T-cell (primary cell): ENCODE results near the gene DSTN. TPM values are rescaled to one million over a fixed set of nuclear protein-coding genes. Genes with fewer than 3 reads are reported as not detected.

Experiments
- ATAC-seq, 4 experiments: fragments of 200-7000 bp in 3 of 4; fragments of 150-1000 bp in 1 of 4; cut with Tn5 transposase; replicated peaks in 1 of 4; 1 replicate in 3 of 4; 2 replicates in 1 of 4; pipeline ENCODE4 v1.10.0; 2021; ENCODE audit warnings: moderate library complexity in 3 of 4, mild to moderate bottlenecking in 2 of 4, moderate number of reproducible peaks in 1 of 4
- CTCF ChIA-PET, 2 donors: fragments of 300-600 bp; sonication (Branson Sonifier 250); formaldehyde crosslinking; loops; one replicate each; lab custom pipeline; 2022; ENCODE audit warnings: antibody characterized with exemption in 2 of 2; lab: Charles Lee
- POLR2A ChIA-PET, 2 donors: fragments of 300-600 bp; sonication (Branson Sonifier 250); formaldehyde crosslinking; loops; one replicate each; lab custom pipeline; 2022; ENCODE audit warnings: antibody characterized with exemption in 2 of 2; lab: Charles Lee
- DNase-seq, 35 experiments: peaks; one replicate each; pipeline versions ENCODE4 v3.0.0 to v3.0.0-alpha.2; 2013 to 2023
- H3K27ac ChIP-seq: one replicate; pipeline ENCODE4 v1.5.1; 2013; ENCODE audit warnings: low read length
- H3K27me3 ChIP-seq, 2 experiments: replicated peaks in 1 of 2; 1 replicate in 1 of 2; 2 replicates in 1 of 2; pipeline versions ENCODE4 v1.6.1 to v1.7.0; 2013; ENCODE audit warnings: low read length in 1 of 2, mixed read lengths in 1 of 2; ENCODE audit not compliant: control insufficient read depth in 2 of 2, insufficient read depth in 2 of 2; ENCODE audit errors: extremely low read depth in 1 of 2
- H3K36me3 ChIP-seq, 2 donors: 1 replicate in 1 of 2; 2 replicates in 1 of 2; pipeline versions ENCODE4 v1.6.1 to v1.7.0; 2013; ENCODE audit warnings: low read length in 1 of 2; ENCODE audit not compliant: control insufficient read depth in 2 of 2, insufficient read depth in 1 of 2; ENCODE audit errors: extremely low read depth in 1 of 2
- H3K4me1 ChIP-seq, 2 experiments: 1 replicate in 1 of 2; 2 replicates in 1 of 2; pipeline versions ENCODE4 v1.6.1 to v1.7.0; 2013; ENCODE audit warnings: low read length in 2 of 2, mixed read lengths in 1 of 2; ENCODE audit not compliant: insufficient read depth in 2 of 2, control insufficient read depth in 1 of 2; ENCODE audit errors: extremely low read depth in 1 of 2
- H3K4me3 ChIP-seq, 2 donors: 1 replicate in 1 of 2; 2 replicates in 1 of 2; pipeline versions ENCODE4 v1.5.1 to v1.7.0; 2013; ENCODE audit warnings: mild to moderate bottlenecking in 2 of 2, low read length in 1 of 2, moderate library complexity in 1 of 2; ENCODE audit not compliant: control insufficient read depth in 1 of 2; ENCODE audit errors: extremely low read depth in 1 of 2
- H3K9me3 ChIP-seq: 2 replicates; pipeline ENCODE4 v1.7.0; 2013
- H3K27ac Mint-ChIP-seq, 2 donors: one replicate each; pipeline ENCODE4 v1.8.0; 2020 to 2021; ENCODE audit warnings: mild to moderate bottlenecking in 2 of 2, mixed read lengths in 2 of 2
- H3K27me3 Mint-ChIP-seq, 2 donors: one replicate each; pipeline ENCODE4 v1.8.0; 2021 to 2022; ENCODE audit warnings: mixed read lengths in 2 of 2
- H3K36me3 Mint-ChIP-seq: one replicate; pipeline ENCODE4 v1.8.0; 2021; ENCODE audit warnings: mixed read lengths
- H3K4me1 Mint-ChIP-seq, 3 donors: one replicate each; pipeline ENCODE4 v1.8.0; 2020 to 2022; ENCODE audit warnings: mixed read lengths in 3 of 3, mild to moderate bottlenecking in 1 of 3
- H3K4me3 Mint-ChIP-seq, 3 donors: one replicate each; pipeline ENCODE4 v1.8.0; 2020 to 2022; ENCODE audit warnings: mild to moderate bottlenecking in 3 of 3, mixed read lengths in 3 of 3, moderate library complexity in 3 of 3
- H3K9me3 Mint-ChIP-seq, 3 donors: one replicate each; pipeline ENCODE4 v1.8.0; 2020 to 2022; ENCODE audit warnings: mixed read lengths in 3 of 3
- WGBS: methylation state at CpG from one replicate; pipeline ENCODE4 v1.1.5; 2013; ENCODE audit warnings: missing lambda C conversion rate; ENCODE audit not compliant: insufficient coverage; 5-methylcytosine and 5-hydroxymethylcytosine counted together
- total RNA-seq, 35 experiments: library from RNA in 6 of 35; stranded (reverse) in 6 of 35; fragments of 120-200 nt in 1 of 35; gene quantifications; one replicate each; pipeline versions ENCODE4 v1.2.1 to v1.2.4 and lab custom pipeline; 2013 to 2026

The DSTN gene
- total RNA-seq, result 10 to 100 TPM; 36.3 to 41.7 (median 41.3) TPM
- total RNA-seq (2013), result 50.0 TPM
- 20.8 to 75.6 (median 44.1) reads per million in 29 experiments for total RNA-seq (lab: John Stamatoyannopoulos, UW)

- Histone ChIP-seq H3K36me3 (no peaks in the 10 kb centered on the region), H3K9me3 (no peaks in the 10 kb centered on the region), H3K27me3 (peaks cover 0 to 5% of the 10 kb centered on the region in 2 experiments), H3K4me3 (peak within 1 kb of the TSS; percentile 80 to 86), H3K27ac (peak within 1 kb of the TSS; percentile 52), H3K4me1 (peaks cover 11 to 12% of the 10 kb centered on the region in 2 experiments)
- CTCF ChIA-PET, result interaction anchor here (0.7 to 1.6 kb wide), 11 partner anchors 20 to 427 kb away, joined by 3 to 16 read pairs (median 6); partner anchors contain the start of gene RRBP1 (in 1 of the 2)
- peaks cover 0 to 4% of the 10 kb centered on the region in 2 donors for H3K27me3 Mint-ChIP-seq
- DNase-seq (peak; percentile 68 to 93 (median 82)), ATAC-seq (peak; percentile 92 to 93 (median 92))
- peaks cover 0 to 3% (median 0%) of the 10 kb centered on the region in 3 donors for H3K9me3 Mint-ChIP-seq
- under 1% methylated on average over 53 of the region's 70 CpGs for WGBS
- peak within 1 kb of the TSS; percentile 85 to 88 for H3K27ac Mint-ChIP-seq
- peak within 1 kb of the TSS; percentile 89 to 96 (median 92) for H3K4me3 Mint-ChIP-seq
- H3K36me3 Mint-ChIP-seq, result no peaks in the 10 kb centered on the region
- POLR2A ChIA-PET, result interaction anchor here (0.5 to 2.1 kb wide), 8 partner anchors 10 to 1002 kb away, joined by 3 to 8 read pairs (median 4); partner anchors contain the start of gene RRBP1 (in 1 of the 2)
- H3K4me1 Mint-ChIP-seq, result peaks cover 32 to 34% (median 33%) of the 10 kb centered on the region in 3 donors
These were observed at the start of gene DSTN for GRCh38 chr20:17569616-17570346. Gene DSTN, plus strand, starts transcription at chr20:17570075. Its CDS starts 134 bp downstream, at chr20:17570209.

DNA sequence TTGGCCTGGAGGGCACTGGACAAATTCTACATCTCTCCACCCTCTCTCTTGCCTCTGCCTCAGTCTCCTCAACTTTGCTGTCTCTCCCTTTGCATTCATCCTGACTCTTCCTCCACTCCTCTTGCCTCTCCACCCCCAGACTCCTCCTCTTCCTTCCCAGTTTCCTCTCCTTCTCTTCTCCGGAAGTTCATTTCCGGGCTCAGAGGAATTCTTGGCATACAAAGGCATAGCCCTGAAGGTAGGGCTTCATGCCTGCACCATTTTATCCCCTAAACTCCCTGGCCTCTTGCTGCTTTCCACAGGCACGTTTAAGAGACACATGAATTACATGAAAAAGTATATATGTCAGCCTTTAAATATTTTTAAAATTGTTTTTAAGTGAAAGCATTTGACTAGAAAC lies 49.3 kb upstream of the DSTN start:
- H3K27me3 Mint-ChIP-seq, result no peaks in the 10 kb centered on the region
- H3K4me3 ChIP-seq, result no peak overlapping the region
- 19% methylated on average over 2 of the region's 3 CpGs for WGBS
- no peaks in the 10 kb centered on the region for H3K36me3 ChIP-seq
- no peaks in the 10 kb centered on the region for H3K4me1 ChIP-seq
- H3K4me3 Mint-ChIP-seq, result no peak overlapping the region
- ChIA-PET POLR2A (no interaction called here), CTCF (interaction anchor here in 1 of 2 donors (0.6 to 0.7 kb wide), 2 partner anchors 10 to 80 kb away, joined by 5 to 8 read pairs; no protein-coding TSS in a partner anchor)
- ATAC-seq (no peak), DNase-seq (no peak)
- H3K9me3 ChIP-seq, result no peaks in the 10 kb centered on the region
- H3K27ac ChIP-seq, result no peak overlapping the region
- H3K27ac Mint-ChIP-seq, result no peak overlapping the region
- no peaks in the 10 kb centered on the region for H3K27me3 ChIP-seq
- peaks cover 0 to 5% (median 0%) of the 10 kb centered on the region in 3 donors for H3K4me1 Mint-ChIP-seq
- no peaks in the 10 kb centered on the region for H3K9me3 Mint-ChIP-seq
- H3K36me3 Mint-ChIP-seq, result no peaks in the 10 kb centered on the region

DNA sequence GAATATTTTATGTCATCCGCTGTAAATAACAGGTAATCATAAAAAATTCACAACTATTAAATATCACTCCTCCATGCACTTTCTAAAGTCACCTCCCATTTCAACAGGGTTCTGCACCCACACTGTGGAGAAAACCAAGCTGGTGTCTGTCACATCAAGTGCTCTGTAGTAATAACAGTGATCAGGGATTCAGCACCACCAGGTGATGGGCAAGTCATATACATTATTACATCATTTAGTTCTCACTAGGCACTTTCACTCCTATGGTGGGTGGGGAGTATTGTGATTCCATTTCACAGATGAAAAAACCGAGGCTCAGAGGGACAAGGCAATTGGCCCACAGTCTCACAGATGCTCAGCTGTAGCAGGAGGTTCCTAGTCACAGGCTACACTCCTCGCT lies 47.3 kb upstream of the DSTN start:
- no peaks in the 10 kb centered on the region for H3K36me3 ChIP-seq
- H3K27ac ChIP-seq, result no peak overlapping the region
- H3K9me3 ChIP-seq, result no peaks in the 10 kb centered on the region
- ATAC-seq, result no peak
- H3K4me3 ChIP-seq, result no peak overlapping the region
- ChIA-PET POLR2A (no interaction called here), CTCF (interaction anchor here in 1 of 2 donors (0.6 kb wide), 1 partner anchor 16 kb away, joined by 6 read pairs; no protein-coding TSS in a partner anchor)
- 67% methylated on average over 2 of the region's 3 CpGs for WGBS
- H3K27me3 ChIP-seq, result no peaks in the 10 kb centered on the region
- Mint-ChIP-seq H3K27me3 (no peaks in the 10 kb centered on the region), H3K27ac (no peak overlapping the region), H3K36me3 (no peaks in the 10 kb centered on the region), H3K9me3 (no peaks in the 10 kb centered on the region), H3K4me1 (peaks cover 0 to 2% (median 0%) of the 10 kb centered on the region in 3 donors), H3K4me3 (no peak overlapping the region)
- H3K4me1 ChIP-seq, result no peaks in the 10 kb centered on the region
- DNase-seq, result no peak

- no peak for DNase-seq
- Histone ChIP-seq H3K4me3 (no peak overlapping the region), H3K36me3 (no peaks in the 10 kb centered on the region), H3K27ac (no peak overlapping the region), H3K9me3 (no peaks in the 10 kb centered on the region), H3K4me1 (no peaks in the 10 kb centered on the region), H3K27me3 (no peaks in the 10 kb centered on the region)
- Mint-ChIP-seq H3K4me1 (peaks cover 0 to 2% (median 0%) of the 10 kb centered on the region in 3 donors), H3K9me3 (no peaks in the 10 kb centered on the region), H3K27me3 (no peaks in the 10 kb centered on the region), H3K36me3 (no peaks in the 10 kb centered on the region), H3K27ac (no peak overlapping the region), H3K4me3 (no peak overlapping the region)
- no peak for ATAC-seq
- WGBS, result 85% methylated on average over 5 of the region's 5 CpGs
- ChIA-PET CTCF (interaction anchor here in 1 of 2 donors (0.6 kb wide), 1 partner anchor 10 kb away, joined by 3 read pairs; no protein-coding TSS in a partner anchor), POLR2A (no interaction called here)
These were observed 46.5 kb upstream of the DSTN start for GRCh38 chr20:17523326-17523725.

GRCh38 chr20:17524560-17524959 lies 45.3 kb upstream of the DSTN start:
- Histone ChIP-seq H3K4me3 (no peak overlapping the region), H3K36me3 (no peaks in the 10 kb centered on the region), H3K27me3 (no peaks in the 10 kb centered on the region), H3K9me3 (no peaks in the 10 kb centered on the region), H3K27ac (no peak overlapping the region), H3K4me1 (no peaks in the 10 kb centered on the region)
- H3K9me3 Mint-ChIP-seq, result no peaks in the 10 kb centered on the region
- DNase-seq, result no peak
- CTCF ChIA-PET, result interaction anchor here in 1 of 2 donors (0.8 kb wide), 1 partner anchor 19 kb away, joined by 3 read pairs; no protein-coding TSS in a partner anchor
- peaks cover 0 to 2% (median 0%) of the 10 kb centered on the region in 3 donors for H3K4me1 Mint-ChIP-seq
- H3K4me3 Mint-ChIP-seq, result no peak overlapping the region
- no peaks in the 10 kb centered on the region for H3K36me3 Mint-ChIP-seq
- POLR2A ChIA-PET, result no interaction called here
- peaks cover 0 to 3% of the 10 kb centered on the region in 2 donors for H3K27me3 Mint-ChIP-seq
- WGBS, result 100% methylated on average over 1 of the region's 8 CpGs
- no peak overlapping the region for H3K27ac Mint-ChIP-seq
- no peak for ATAC-seq

- Histone ChIP-seq H3K27me3 (no peaks in the 10 kb centered on the region), H3K36me3 (no peaks in the 10 kb centered on the region), H3K4me3 (no peak overlapping the region), H3K4me1 (peaks cover 0 to 1% of the 10 kb centered on the region in 2 experiments), H3K9me3 (no peaks in the 10 kb centered on the region), H3K27ac (no peak overlapping the region)
- no peak overlapping the region for H3K4me3 Mint-ChIP-seq
- no peak for ATAC-seq
- H3K27ac Mint-ChIP-seq, result no peak overlapping the region
- ChIA-PET CTCF (interaction anchor here in 1 of 2 donors (0.6 kb wide), 1 partner anchor 11 kb away, joined by 3 read pairs; no protein-coding TSS in a partner anchor), POLR2A (interaction anchor here in 1 of 2 donors (0.5 kb wide), 1 partner anchor 157 kb away, joined by 5 read pairs; no protein-coding TSS in a partner anchor)
- 100% methylated on average over 1 of the region's 5 CpGs for WGBS
- peaks cover under 1 to 5% of the 10 kb centered on the region in 2 donors for H3K27me3 Mint-ChIP-seq
- H3K4me1 Mint-ChIP-seq, result peaks cover 0 to 3% (median 0%) of the 10 kb centered on the region in 3 donors
- no peaks in the 10 kb centered on the region for H3K36me3 Mint-ChIP-seq
- no peaks in the 10 kb centered on the region for H3K9me3 Mint-ChIP-seq
- no peak for DNase-seq
These were observed 44.7 kb upstream of the DSTN start for GRCh38 chr20:17525132-17525531.
